Caco-2 (cell line): ENCODE data around the gene PKDREJ. TPM values are rescaled to one million over a fixed set of nuclear protein-coding genes. Genes with fewer than 3 reads are reported as not detected.
A peak's percentile ranks its signal among the peaks of the same experiment; 100 is the strongest.
"Not testable (repeated sequence)": the region's sequence is repeated elsewhere in the genome, so short reads cannot be mapped to it uniquely, and the experiment has no call there.

Experiments
- Bru-seq: library from RNA; stranded (reverse); fragments of 400-500 nt; gene quantifications from one replicate; lab custom pipeline; 2021; lab: Mats Ljungman, UMichigan
- BruChase-seq, 2 experiments: library from RNA; stranded (reverse); fragments of 400-500 nt; gene quantifications; one replicate each; lab custom pipeline; 2021; lab: Mats Ljungman, UMichigan
- BruUV-seq: library from RNA; stranded (reverse); fragments of 400-500 nt; replicated peaks from 2 replicates; lab custom pipeline; 2021; lab: Mats Ljungman, UMichigan
- CTCF ChIA-PET: fragments of 300-600 bp; sonication (Branson Sonifier 250); formaldehyde crosslinking; loops from one replicate; lab custom pipeline; 2022; ENCODE audit warnings: antibody characterized with exemption; lab: Charles Lee
- POLR2A ChIA-PET: fragments of 300-600 bp; sonication (Branson Sonifier 250); formaldehyde crosslinking; loops from one replicate; lab custom pipeline; 2022; ENCODE audit warnings: antibody characterized with exemption; lab: Charles Lee
- DNase-seq, 2 experiments: peaks; one replicate each; pipeline versions ENCODE4 v3.0.0 to v3.0.0-alpha.2; 2020 to 2022
- H3K27me3 ChIP-seq: replicated peaks from 2 replicates; pipeline ENCODE4 v1.6.0; 2011; ENCODE audit warnings: low read length; ENCODE audit not compliant: control insufficient read depth, insufficient read depth
- H3K36me3 ChIP-seq: 2 replicates; pipeline ENCODE4 v1.5.1; 2011; ENCODE audit warnings: low read length; ENCODE audit not compliant: control insufficient read depth, insufficient read depth
- H3K4me1 ChIP-seq: fragments of 250-450 bp; sonication (Bioruptor Pico); 2 replicates; pipeline ENCODE4 v1.5.1; 2020; ENCODE audit warnings: mild to moderate bottlenecking
- H3K4me3 ChIP-seq: 2 replicates; pipeline ENCODE4 v1.5.1; 2011; ENCODE audit warnings: low read depth, mild to moderate bottlenecking, control low read depth, low read length
- H3K9me3 ChIP-seq: fragments of 250-450 bp; sonication (Bioruptor Pico); 2 replicates; pipeline ENCODE4 v1.5.1; 2020; ENCODE audit warnings: mild to moderate bottlenecking, moderate library complexity
- H3K27ac Mint-ChIP-seq: one replicate; pipeline ENCODE4 v1.8.0; 2022; ENCODE audit warnings: mixed read lengths; ENCODE audit not compliant: unreplicated experiment
- H3K27me3 Mint-ChIP-seq: one replicate; pipeline ENCODE4 v1.8.0; 2022; ENCODE audit warnings: mixed read lengths; ENCODE audit not compliant: insufficient read depth, unreplicated experiment
- H3K36me3 Mint-ChIP-seq: one replicate; pipeline ENCODE4 v1.8.0; 2022; ENCODE audit warnings: mild to moderate bottlenecking, mixed read lengths; ENCODE audit not compliant: insufficient read depth, unreplicated experiment
- H3K4me1 Mint-ChIP-seq: one replicate; pipeline ENCODE4 v1.8.0; 2022; ENCODE audit warnings: low read depth, mixed read lengths; ENCODE audit not compliant: unreplicated experiment
- H3K4me3 Mint-ChIP-seq: one replicate; pipeline ENCODE4 v1.8.0; 2022; ENCODE audit warnings: mild to moderate bottlenecking, moderate library complexity, mixed read lengths; ENCODE audit not compliant: unreplicated experiment
- H3K9me3 Mint-ChIP-seq: one replicate; pipeline ENCODE4 v1.8.0; 2022; ENCODE audit warnings: mixed read lengths; ENCODE audit not compliant: unreplicated experiment
- CTCF ChIP-seq, 2 experiments: fragments of 200-600 bp in 1 of 2; IDR thresholded peaks; 1 replicate in 1 of 2; 2 replicates in 1 of 2; pipeline versions ENCODE4 v1.5.1 to v1.8.0; 2011 to 2022; ENCODE audit warnings: antibody characterized with exemption in 1 of 2, control low read depth in 1 of 2, inconsistent platforms in 1 of 2, low read depth in 1 of 2, low read length in 1 of 2, mild to moderate bottlenecking in 1 of 2, moderate library complexity in 1 of 2; ENCODE audit not compliant: insufficient read depth in 1 of 2, severe bottlenecking in 1 of 2, unreplicated experiment in 1 of 2
- intact Hi-C: fragments of 100-400 bp; cut with micrococcal nuclease; formaldehyde crosslinking; loops from one replicate; pipeline ENCODE4 v1.10.0; 2022; ENCODE audit not compliant: unreplicated experiment
- long read RNA-seq: library from polyadenylated mRNA; stranded (forward); transcript quantifications from one replicate; pipeline ENCODE4 v2.0.0, GENCODE V29; 2022
- total RNA-seq: library from RNA; stranded (reverse); gene quantifications from 2 replicates; pipeline ENCODE4 v1.2.3, GENCODE V29; 2022

The PKDREJ gene
- 0.05 TPM in 1 of 2 replicates, not detected in the other for total RNA-seq
- not detected for Bru-seq, nascent RNA
- BruChase-seq, experiment 1, labeled RNA remaining after a 2-hour chase = not detected
- BruChase-seq, experiment 2, labeled RNA remaining after a 6-hour chase = percentile 10 among the genes with signal in this experiment
- long read RNA-seq, full-length matches to known transcripts = 1 of 1 reads
- long read RNA-seq, partial matches to known transcripts = 0 of 1 reads
- long read RNA-seq, other reads (novel, unspliced or antisense) = 0 of 1 reads

- Histone ChIP-seq H3K4me1 (peaks cover 10% of the 10 kb centered on the region), H3K9me3 (peaks cover 14% of the 10 kb centered on the region), H3K27me3 (no peaks in the 10 kb centered on the region), H3K36me3 (no peaks in the 10 kb centered on the region), H3K4me3 (no peak within 1 kb of the TSS)
- ChIA-PET POLR2A (no interaction called here), CTCF (no interaction called here)
- H3K4me3 Mint-ChIP-seq = no peak within 1 kb of the TSS
- BruUV-seq = no TSS peak
- H3K27ac Mint-ChIP-seq = no peak within 1 kb of the TSS
- peaks cover 6% of the 10 kb centered on the region for H3K9me3 Mint-ChIP-seq
- no peak for TF ChIP-seq CTCF (IDR thresholded peaks at IDR 0.05; ENCODE audit: insufficient read depth in 1 of 2, low read depth in 1 of 2, low read length in 1 of 2, severe bottlenecking in 1 of 2, unreplicated experiment in 1 of 2)
- intact Hi-C loops = no loop called here
- H3K36me3 Mint-ChIP-seq = peaks cover 9% of the 10 kb centered on the region
- no peaks in the 10 kb centered on the region for H3K4me1 Mint-ChIP-seq
- H3K27me3 Mint-ChIP-seq = no peaks in the 10 kb centered on the region
- DNase-seq = no peak
Measured at GRCh38 chr22:46263216-46263590, at the start of gene PKDREJ. TSS of gene PKDREJ (minus strand) at chr22:46263343. CDS start at chr22:46263322, 21 bp downstream.

GRCh38 chr22:46312848-46313247 lies 49.7 kb upstream of the PKDREJ start:
- H3K36me3 Mint-ChIP-seq = peaks cover 64% of the 10 kb centered on the region
- intact Hi-C loops, BruUV-seq: not testable (repeated sequence)

GRCh38 chr22:46312056-46312455 lies 48.9 kb upstream of the PKDREJ start:
- CTCF ChIA-PET = no interaction called here
- POLR2A ChIA-PET = no interaction called here

More at GRCh38 chr22:46312848-46313247, 49.7 kb upstream of the PKDREJ start:
- H3K4me3 ChIP-seq, H3K36me3 ChIP-seq, DNase-seq, H3K4me1 ChIP-seq, H3K4me1 Mint-ChIP-seq, H3K9me3 ChIP-seq, H3K4me3 Mint-ChIP-seq, H3K27me3 ChIP-seq, H3K27me3 Mint-ChIP-seq, H3K9me3 Mint-ChIP-seq, POLR2A ChIA-PET, H3K27ac Mint-ChIP-seq: not testable (repeated sequence)
- CTCF ChIA-PET = interaction anchor here (0.6 kb wide), 1 partner anchor 14 kb away, joined by 5 read pairs; no protein-coding TSS in a partner anchor

More at GRCh38 chr22:46312056-46312455, 48.9 kb upstream of the PKDREJ start:
- no TSS peak for BruUV-seq
- no peaks in the 10 kb centered on the region for H3K27me3 Mint-ChIP-seq
- H3K36me3 Mint-ChIP-seq = peaks cover 59% of the 10 kb centered on the region
- no peaks in the 10 kb centered on the region for H3K9me3 Mint-ChIP-seq
- Histone ChIP-seq H3K36me3 (no peaks in the 10 kb centered on the region), H3K4me3 (no peak overlapping the region), H3K27me3 (no peaks in the 10 kb centered on the region), H3K4me1 (no peaks in the 10 kb centered on the region), H3K9me3 (no peaks in the 10 kb centered on the region)
- intact Hi-C loops = no loop called here
- DNase-seq = no peak
- TF ChIP-seq CTCF (IDR thresholded peaks at IDR 0.05; ENCODE audit: insufficient read depth in 1 of 2, low read depth in 1 of 2, low read length in 1 of 2, severe bottlenecking in 1 of 2, unreplicated experiment in 1 of 2) = no peak
- no peak overlapping the region for H3K4me3 Mint-ChIP-seq
- H3K4me1 Mint-ChIP-seq = no peaks in the 10 kb centered on the region
- H3K27ac Mint-ChIP-seq = no peak overlapping the region
